Measurements from ENCODE around the gene JARID2. TPM values are rescaled to one million over a fixed set of nuclear protein-coding genes. Genes with fewer than 3 reads are reported as not detected.

The JARID2 gene
- total and polyA plus RNA-seq, 2 of the 13 experiments (the other 11 are each of a cell fraction or from before 2014, with no cell fraction given), result 7.5 to 10.3 TPM

DNA sequence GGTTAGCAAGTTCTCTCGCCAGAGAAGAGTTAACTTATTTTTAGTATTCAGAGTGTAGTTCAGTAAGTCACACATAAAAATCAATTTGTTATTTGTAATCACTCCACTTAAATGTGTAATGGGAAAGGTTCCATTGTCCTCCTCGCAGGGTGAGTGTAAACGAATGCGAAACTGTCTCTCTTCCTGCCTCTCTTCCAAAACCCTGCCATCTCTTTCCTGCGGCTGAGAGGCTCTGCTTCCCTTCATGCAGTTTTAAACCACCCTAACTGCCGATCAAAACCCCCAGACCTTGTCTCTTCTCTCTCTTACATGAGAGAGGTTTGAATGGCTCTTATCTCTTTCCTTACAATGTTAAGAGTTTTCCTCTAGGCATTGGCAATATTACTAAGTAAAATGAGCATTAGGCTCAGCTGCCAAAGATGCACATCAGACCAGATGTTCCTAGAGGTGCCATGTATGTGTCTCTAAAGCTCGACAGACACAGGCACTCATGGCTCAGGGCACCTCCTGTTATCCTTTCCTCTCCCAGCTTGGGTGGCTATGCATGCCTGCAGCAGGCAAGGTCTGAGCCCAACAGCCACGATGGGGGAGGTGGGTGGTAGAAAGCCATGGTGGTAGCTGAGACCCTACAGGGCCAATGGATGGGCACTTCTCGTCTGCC lies 91.2 kb downstream of the JARID2 start:
- H3K4me3 ChIP-seq (replicated peaks in 1 of 3; ENCODE audit: insufficient read depth in 1 of 3, low read depth in 2 of 3, low read length in 3 of 3), result no peak overlapping the region
- no peak for TF ChIP-seq ZMYM2 (CRISPR knock-in tag; IDR thresholded peaks at IDR 0.05)
- no peak for TF ChIP-seq ZNF142 (CRISPR knock-in tag; IDR thresholded peaks at IDR 0.05)
- no peak for TF ChIP-seq NR1H2 (CRISPR knock-in tag; IDR thresholded peaks at IDR 0.05; ENCODE audit: borderline replicate concordance, low read depth)
- no peak for TF ChIP-seq HNRNPL (IDR thresholded peaks at IDR 0.05; ENCODE audit: low read depth, low read length)
- no peak for TF ChIP-seq POGZ (CRISPR knock-in tag; IDR thresholded peaks at IDR 0.05)
- no peak for TF ChIP-seq MAFG (CRISPR knock-in tag; IDR thresholded peaks at IDR 0.05)
- no peak for TF ChIP-seq ZNF292 (CRISPR knock-in tag; IDR thresholded peaks at IDR 0.05; ENCODE audit: borderline replicate concordance, low read depth)
- TF ChIP-seq HOXA7 (CRISPR knock-in tag; IDR thresholded peaks at IDR 0.05), result no peak
- TF ChIP-seq REL (CRISPR knock-in tag; conservative IDR thresholded peaks at IDR 0.05), result no peak
- TF ChIP-seq SMYD3 (CRISPR knock-in tag; IDR thresholded peaks at IDR 0.05), result no peak
- peaks cover 3% of the 10 kb centered on the region; the same call in 1 of the 2 replicates for H4K20me1 ChIP-seq (ENCODE audit: insufficient read depth, low read length)
- 95% methylated on average over 8 of the region's 9 CpGs for WGBS (ENCODE audit: low lambda C conversion rate)
- H3K36me3 ChIP-seq (replicated peaks in 1 of 2; ENCODE audit: control insufficient read depth in 1 of 2, insufficient read depth in 2 of 2, low read length in 2 of 2), result no peaks in the 10 kb centered on the region
- DNase-seq (ENCODE audit: low spot score) (no peak), FAIRE-seq (no peak), ATAC-seq (no peak)
- POLR2A ChIA-PET, result no interaction called here
- H3K79me2 ChIP-seq (ENCODE audit: insufficient read depth, low read length), result peaks cover 28% of the 10 kb centered on the region
- BruUV-seq (replicated peaks), result no TSS peak
- H2AFZ ChIP-seq (ENCODE audit: low read length), result no peak overlapping the region
- in situ Hi-C loops (cut with HindIII; ENCODE audit: extremely low pct_ligation_motif_present, low pct_unique_long_range_greater_than_20kb), result no loop called here
- H3K27ac ChIP-seq (ENCODE audit: extremely low read length, insufficient read depth, low read length), result no peak overlapping the region
- no peaks in the 10 kb centered on the region for H3K4me1 ChIP-seq (ENCODE audit: insufficient read depth, low read length)
- H3K9me3 ChIP-seq (ENCODE audit: low read length), result no peaks in the 10 kb centered on the region
- no peak overlapping the region for H3K9ac ChIP-seq (ENCODE audit: insufficient read depth, low read depth, low read length)
- intact Hi-C loops (cut with micrococcal nuclease; ENCODE audit: unreplicated experiment), result no loop called here
- CTCF ChIA-PET (ENCODE audit: low intra/inter-chr PET ratio, low total read pairs), result no interaction called here
- no peaks in the 10 kb centered on the region for H3K27me3 ChIP-seq (ENCODE audit: control insufficient read depth in 1 of 2, insufficient read depth in 2 of 2, low read length in 2 of 2)
- no peak overlapping the region for H3K4me2 ChIP-seq (ENCODE audit: low read depth, low read length)

Measured in HepG2 (cell line).